OCI-LY1 (cell line): ENCODE data around the gene COL7A1.

Experiments
- EZH2 ChIP-seq: fragments of 200-600 bp; sonication (generic), shearing (Covaris generic); IDR thresholded peaks from 2 replicates; pipeline ENCODE4 v1.8.0; 2017; ENCODE audit warnings: borderline replicate concordance, mixed run types, mild to moderate bottlenecking, antibody characterized with exemption, low read length, moderate library complexity, mixed read lengths
- TF ChIP-seq, protein P1 (sequence below): fragments of 200-600 bp; sonication (generic), shearing (Covaris generic); IDR thresholded peaks from 2 replicates; pipeline ENCODE4 v1.5.1; 2017; ENCODE audit warnings: mild to moderate bottlenecking, antibody characterized with exemption, low read length, moderate library complexity, mixed read lengths

- TF ChIP-seq, protein P1, sequence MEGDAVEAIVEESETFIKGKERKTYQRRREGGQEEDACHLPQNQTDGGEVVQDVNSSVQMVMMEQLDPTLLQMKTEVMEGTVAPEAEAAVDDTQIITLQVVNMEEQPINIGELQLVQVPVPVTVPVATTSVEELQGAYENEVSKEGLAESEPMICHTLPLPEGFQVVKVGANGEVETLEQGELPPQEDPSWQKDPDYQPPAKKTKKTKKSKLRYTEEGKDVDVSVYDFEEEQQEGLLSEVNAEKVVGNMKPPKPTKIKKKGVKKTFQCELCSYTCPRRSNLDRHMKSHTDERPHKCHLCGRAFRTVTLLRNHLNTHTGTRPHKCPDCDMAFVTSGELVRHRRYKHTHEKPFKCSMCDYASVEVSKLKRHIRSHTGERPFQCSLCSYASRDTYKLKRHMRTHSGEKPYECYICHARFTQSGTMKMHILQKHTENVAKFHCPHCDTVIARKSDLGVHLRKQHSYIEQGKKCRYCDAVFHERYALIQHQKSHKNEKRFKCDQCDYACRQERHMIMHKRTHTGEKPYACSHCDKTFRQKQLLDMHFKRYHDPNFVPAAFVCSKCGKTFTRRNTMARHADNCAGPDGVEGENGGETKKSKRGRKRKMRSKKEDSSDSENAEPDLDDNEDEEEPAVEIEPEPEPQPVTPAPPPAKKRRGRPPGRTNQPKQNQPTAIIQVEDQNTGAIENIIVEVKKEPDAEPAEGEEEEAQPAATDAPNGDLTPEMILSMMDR = no peak
- no peak for TF ChIP-seq EZH2
Observed at GRCh38 chr3:48528048-48528447, 67.1 kb downstream of the COL7A1 start.
